PC-3 (cell line): ENCODE results near the gene HOXD12. TPM values are rescaled to one million over a fixed set of nuclear protein-coding genes. Genes with fewer than 3 reads are reported as not detected.

Source experiments
- ATAC-seq: fragments of 200-7000 bp; cut with Tn5 transposase; 2 replicates; pipeline ENCODE4 v1.9.1; 2020; ENCODE audit warnings: mild to moderate bottlenecking, moderate library complexity
- BruUV-seq: library from RNA; stranded (reverse); fragments of 400-500 nt; replicated peaks from 2 replicates; lab custom pipeline; 2021; lab: Mats Ljungman, UMichigan
- CTCF ChIA-PET: fragments of 300-600 bp; sonication (Branson Sonifier 250); formaldehyde crosslinking; loops from one replicate; lab custom pipeline; 2022; ENCODE audit warnings: antibody characterized with exemption; lab: Charles Lee
- POLR2A ChIA-PET: fragments of 300-600 bp; sonication (Branson Sonifier 250); formaldehyde crosslinking; loops from one replicate; lab custom pipeline; 2022; ENCODE audit warnings: antibody characterized with exemption; ENCODE audit not compliant: unreplicated experiment; lab: Charles Lee
- DNase-seq: peaks from one replicate; pipeline ENCODE4 v3.0.0-alpha.2; 2015
- H2AFZ ChIP-seq: fragments of 300-600 bp; sonication (generic); 2 replicates; pipeline ENCODE4 v1.6.0; 2016; ENCODE audit warnings: antibody characterized with exemption, low read length
- H3F3A ChIP-seq: fragments of 300-600 bp; sonication (generic); one replicate; pipeline ENCODE4 v1.6.0; 2017; ENCODE audit warnings: antibody characterized with exemption, low read length, control low read depth, mild to moderate bottlenecking; ENCODE audit not compliant: unreplicated experiment
- H3K27ac ChIP-seq: fragments of 300-600 bp; sonication (generic); 2 replicates; pipeline ENCODE4 v1.5.1; 2016; ENCODE audit warnings: mild to moderate bottlenecking, low read length
- H3K27me3 ChIP-seq: fragments of 300-600 bp; sonication (generic); 2 replicates; pipeline ENCODE4 v1.6.1; 2016; ENCODE audit warnings: low read length, mixed read lengths
- H3K36me3 ChIP-seq: fragments of 300-600 bp; sonication (generic); 2 replicates; pipeline ENCODE4 v1.6.1; 2016; ENCODE audit warnings: low read depth, mixed run types, low read length, mixed read lengths
- H3K4me1 ChIP-seq: fragments of 300-600 bp; sonication (generic); 2 replicates; pipeline ENCODE4 v1.5.1; 2016; ENCODE audit warnings: low read length; ENCODE audit not compliant: insufficient read depth
- H3K4me2 ChIP-seq: fragments of 300-600 bp; sonication (generic); 2 replicates; pipeline ENCODE4 v1.6.0; 2016; ENCODE audit warnings: low read length
- H3K4me3 ChIP-seq: fragments of 300-600 bp; sonication (generic); 2 replicates; pipeline ENCODE4 v1.5.1; 2016; ENCODE audit warnings: mild to moderate bottlenecking, low read length, mixed read lengths
- H3K79me2 ChIP-seq: fragments of 300-600 bp; sonication (generic); 2 replicates; pipeline ENCODE4 v1.6.1; 2017; ENCODE audit warnings: low read length, mixed read lengths
- H3K9ac ChIP-seq: fragments of 300-600 bp; sonication (generic); 2 replicates; pipeline ENCODE4 v1.6.0; 2016; ENCODE audit warnings: mild to moderate bottlenecking, low read length
- H3K9me2 ChIP-seq: fragments of 300-600 bp; sonication (generic); replicated peaks from 2 replicates; pipeline ENCODE4 v1.6.1; 2016; ENCODE audit warnings: mixed run types, low read length, mixed read lengths
- H3K9me3 ChIP-seq: fragments of 300-600 bp; sonication (generic); 2 replicates; pipeline ENCODE4 v1.6.1; 2016; ENCODE audit warnings: low read length, mixed read lengths
- H4K20me1 ChIP-seq: fragments of 300-600 bp; sonication (generic); 2 replicates; pipeline ENCODE4 v1.6.1; 2016; ENCODE audit warnings: low read length, mixed read lengths
- EZH2 ChIP-seq: fragments of 300-600 bp; sonication (generic); IDR thresholded peaks from one replicate; pipeline ENCODE4 v1.6.1; 2017; ENCODE audit warnings: antibody characterized with exemption, mild to moderate bottlenecking, low read length; ENCODE audit not compliant: unreplicated experiment
- EZH2phosphoT487 ChIP-seq: fragments of 300-600 bp; sonication (generic); IDR thresholded peaks from 2 replicates; pipeline ENCODE4 v1.6.1; 2018; ENCODE audit warnings: mild to moderate bottlenecking, antibody characterized with exemption, low read length, borderline replicate concordance
- intact Hi-C: fragments of 100-400 bp; cut with micrococcal nuclease; formaldehyde crosslinking; loops from 2 replicates; pipeline ENCODE4 v1.9.0; 2023
- total RNA-seq: library from RNA; depleted of rRNA; stranded (reverse); fragments of >200 nt; gene quantifications from 2 replicates; pipeline ENCODE4 v1.2.3, GENCODE V29; 2014
- TF ChIP-seq, protein P1 (sequence below): fragments of 300-600 bp; sonication (generic); conservative IDR thresholded peaks from 2 replicates; pipeline ENCODE4 v1.5.1; 2017; ENCODE audit warnings: antibody characterized with exemption, low read depth, mild to moderate bottlenecking, low read length

HOXD12 gene
- total RNA-seq, 1 experiment from 2014 or later: not detected

DNA sequence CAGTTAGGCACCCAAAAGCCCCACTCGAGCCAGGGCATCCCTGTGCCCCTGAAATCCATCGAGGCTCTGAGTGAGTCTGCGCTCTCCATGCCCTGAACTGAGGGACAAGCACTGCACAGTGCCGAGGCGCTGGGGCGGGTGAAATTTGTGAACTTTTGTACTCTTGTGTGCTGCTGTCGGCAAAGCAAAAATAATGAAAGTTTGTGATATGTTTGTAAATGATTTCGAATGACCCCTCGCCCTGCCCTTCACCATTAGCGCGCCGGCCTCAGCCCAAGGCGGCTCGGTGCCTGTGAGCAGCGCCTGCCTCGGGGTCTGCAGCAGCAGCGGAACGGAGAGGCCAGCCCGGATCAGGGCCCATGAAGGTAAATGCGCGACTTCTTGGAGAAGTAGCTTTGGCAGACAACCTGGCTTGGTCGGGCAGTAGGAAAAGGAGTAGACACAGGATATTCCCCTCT, 49.9 kb downstream of the HOXD12 start:
- no peaks in the 10 kb centered on the region for H4K20me1 ChIP-seq
- H3K4me2 ChIP-seq: no peak overlapping the region
- H3F3A ChIP-seq: no peaks in the 10 kb centered on the region
- no peaks in the 10 kb centered on the region for H3K4me1 ChIP-seq
- no peaks in the 10 kb centered on the region for H3K9me3 ChIP-seq
- H2AFZ ChIP-seq: no peak overlapping the region
- CTCF ChIA-PET: no interaction called here
- no peaks in the 10 kb centered on the region for H3K79me2 ChIP-seq
- DNase-seq (no peak), ATAC-seq (no peak)
- H3K27me3 ChIP-seq: no peaks in the 10 kb centered on the region
- no TSS peak for BruUV-seq
- no peak overlapping the region for H3K9ac ChIP-seq
- TF ChIP-seq, protein P1, sequence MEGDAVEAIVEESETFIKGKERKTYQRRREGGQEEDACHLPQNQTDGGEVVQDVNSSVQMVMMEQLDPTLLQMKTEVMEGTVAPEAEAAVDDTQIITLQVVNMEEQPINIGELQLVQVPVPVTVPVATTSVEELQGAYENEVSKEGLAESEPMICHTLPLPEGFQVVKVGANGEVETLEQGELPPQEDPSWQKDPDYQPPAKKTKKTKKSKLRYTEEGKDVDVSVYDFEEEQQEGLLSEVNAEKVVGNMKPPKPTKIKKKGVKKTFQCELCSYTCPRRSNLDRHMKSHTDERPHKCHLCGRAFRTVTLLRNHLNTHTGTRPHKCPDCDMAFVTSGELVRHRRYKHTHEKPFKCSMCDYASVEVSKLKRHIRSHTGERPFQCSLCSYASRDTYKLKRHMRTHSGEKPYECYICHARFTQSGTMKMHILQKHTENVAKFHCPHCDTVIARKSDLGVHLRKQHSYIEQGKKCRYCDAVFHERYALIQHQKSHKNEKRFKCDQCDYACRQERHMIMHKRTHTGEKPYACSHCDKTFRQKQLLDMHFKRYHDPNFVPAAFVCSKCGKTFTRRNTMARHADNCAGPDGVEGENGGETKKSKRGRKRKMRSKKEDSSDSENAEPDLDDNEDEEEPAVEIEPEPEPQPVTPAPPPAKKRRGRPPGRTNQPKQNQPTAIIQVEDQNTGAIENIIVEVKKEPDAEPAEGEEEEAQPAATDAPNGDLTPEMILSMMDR: no peak
- TF ChIP-seq EZH2: no peak
- no peak for TF ChIP-seq EZH2phosphoT487
- no peaks in the 10 kb centered on the region for H3K36me3 ChIP-seq
- intact Hi-C loops: no loop called here
- no peak overlapping the region for H3K27ac ChIP-seq
- POLR2A ChIA-PET: no interaction called here
- H3K9me2 ChIP-seq: no peaks in the 10 kb centered on the region
- H3K4me3 ChIP-seq: no peak overlapping the region

- H3K9me3 ChIP-seq: no peaks in the 10 kb centered on the region
- DNase-seq (no peak), ATAC-seq (no peak)
- H3K9me2 ChIP-seq: no peaks in the 10 kb centered on the region
- no peaks in the 10 kb centered on the region for H3K36me3 ChIP-seq
- no peak overlapping the region for H3K4me3 ChIP-seq
- intact Hi-C loops: no loop called here
- no peaks in the 10 kb centered on the region for H3K4me1 ChIP-seq
- POLR2A ChIA-PET: no interaction called here
- CTCF ChIA-PET: no interaction called here
- H4K20me1 ChIP-seq: no peaks in the 10 kb centered on the region
- H3K4me2 ChIP-seq: no peak overlapping the region
- H3F3A ChIP-seq: no peaks in the 10 kb centered on the region
- no peaks in the 10 kb centered on the region for H3K27me3 ChIP-seq
- BruUV-seq: no TSS peak
- no peak overlapping the region for H3K27ac ChIP-seq
- no peak overlapping the region for H3K9ac ChIP-seq
- H3K79me2 ChIP-seq: no peaks in the 10 kb centered on the region
- TF ChIP-seq EZH2phosphoT487 (no peak), EZH2 (no peak)
- TF ChIP-seq, protein P1: no peak
- H2AFZ ChIP-seq: no peak overlapping the region
Observed at GRCh38 chr2:176149939-176150583, 50.5 kb downstream of the HOXD12 start.

DNA sequence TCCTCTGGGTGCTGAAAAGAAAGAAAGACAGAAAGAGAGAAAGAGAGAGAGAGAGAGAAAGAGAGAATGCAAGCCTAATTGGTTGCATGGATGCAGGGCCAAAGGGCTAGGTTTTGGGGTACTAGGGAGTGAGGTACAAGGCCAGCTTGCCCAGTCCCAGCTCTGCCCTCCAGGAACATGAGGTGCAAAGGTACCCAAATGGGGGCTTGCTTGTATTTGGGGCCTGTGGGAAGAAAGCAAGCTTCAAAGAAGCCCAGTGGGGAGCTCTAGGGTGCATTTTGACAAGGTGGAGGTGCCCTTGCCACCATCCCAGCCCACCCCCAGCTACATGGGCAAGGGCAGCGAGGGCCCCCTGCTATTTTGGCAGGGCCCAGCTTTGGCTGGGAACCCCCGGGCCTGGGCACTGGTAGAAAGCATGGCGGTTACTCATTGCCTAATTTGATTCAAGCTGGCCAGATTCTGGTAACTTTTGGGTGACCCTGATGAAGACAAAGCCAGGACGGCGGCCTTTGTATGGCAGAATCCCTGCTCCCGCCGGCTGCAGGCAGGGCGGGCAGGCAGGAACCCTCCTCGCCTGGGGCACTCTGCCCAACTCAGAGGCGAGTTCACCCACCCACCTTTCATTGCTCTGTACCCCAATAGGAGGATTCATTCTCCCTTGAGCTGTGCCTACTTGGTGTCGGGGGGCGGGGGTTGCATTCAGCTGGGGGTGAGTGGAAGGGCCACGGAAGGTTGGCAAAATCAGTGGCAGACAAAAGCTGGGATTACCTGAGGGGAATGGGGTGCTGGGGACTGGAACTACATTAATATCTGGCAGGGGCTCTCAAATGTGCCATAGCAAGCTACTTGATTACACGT, 51.2 kb downstream of the HOXD12 start:
- H3F3A ChIP-seq: no peaks in the 10 kb centered on the region
- no peaks in the 10 kb centered on the region for H3K79me2 ChIP-seq
- H3K36me3 ChIP-seq: no peaks in the 10 kb centered on the region
- intact Hi-C loops: no loop called here
- H3K4me1 ChIP-seq: no peaks in the 10 kb centered on the region
- DNase-seq: no peak
- H3K9ac ChIP-seq: no peak overlapping the region
- H4K20me1 ChIP-seq: no peaks in the 10 kb centered on the region
- TSS peak; percentile 32 for BruUV-seq
- H3K4me3 ChIP-seq: no peak overlapping the region
- TF ChIP-seq EZH2 (no peak), EZH2phosphoT487 (no peak)
- TF ChIP-seq, protein P1: no peak
- no peaks in the 10 kb centered on the region for H3K9me3 ChIP-seq
- no peak for ATAC-seq
- no peaks in the 10 kb centered on the region for H3K9me2 ChIP-seq
- H3K27me3 ChIP-seq: no peaks in the 10 kb centered on the region
- no peak overlapping the region for H3K4me2 ChIP-seq
- no peak overlapping the region for H3K27ac ChIP-seq
- ChIA-PET POLR2A (no interaction called here), CTCF (no interaction called here)
- H2AFZ ChIP-seq: no peak overlapping the region
